K562 (cell line): ENCODE data around the gene GPX6. TPM values are rescaled to one million over a fixed set of nuclear protein-coding genes. Genes with fewer than 3 reads are reported as not detected.

Source experiments
- FOXJ3 ChIP-seq: sonication (generic); formaldehyde crosslinking; IDR thresholded peaks from 2 replicates; pipeline ENCODE4 v1.4.0; 2020; ENCODE audit warnings: mild to moderate bottlenecking, missing genetic modification reagents
- FOXK1 ChIP-seq: sonication (generic); formaldehyde crosslinking; IDR thresholded peaks from 2 replicates; pipeline ENCODE4 v1.8.0; 2022; ENCODE audit warnings: missing genetic modification reagents, mild to moderate bottlenecking, borderline replicate concordance
- HNRNPLL ChIP-seq: fragments of 200-400 bp; formaldehyde crosslinking; IDR thresholded peaks from 2 replicates; pipeline ENCODE4 v1.6.1; 2017; ENCODE audit warnings: low read length, low read depth, mild to moderate bottlenecking; ENCODE audit not compliant: poor library complexity, severe bottlenecking
- NFXL1 ChIP-seq: fragments of 450-650 bp; formaldehyde crosslinking; IDR thresholded peaks from 2 replicates; pipeline ENCODE4 v1.4.0; 2021; ENCODE audit warnings: mild to moderate bottlenecking
- POLR2H ChIP-seq: IDR thresholded peaks from 2 replicates; pipeline ENCODE4 v1.6.1; 2016; ENCODE audit warnings: missing genetic modification characterization, low read depth, mild to moderate bottlenecking, control low read depth, missing compliant biosample characterization, moderate library complexity
- RAD51 ChIP-seq: fragments of 450-650 bp; IDR thresholded peaks from 2 replicates; pipeline ENCODE4 v1.7.1; 2016; ENCODE audit warnings: low read depth, mild to moderate bottlenecking, borderline replicate concordance
- RBFOX2 ChIP-seq: fragments of 200-400 bp; formaldehyde crosslinking; IDR thresholded peaks from 2 replicates; pipeline ENCODE4 v1.6.1; 2017; ENCODE audit warnings: low read depth, mild to moderate bottlenecking, low read length, moderate library complexity
- SAFB ChIP-seq: fragments of 200-400 bp; formaldehyde crosslinking; IDR thresholded peaks from 2 replicates; pipeline ENCODE4 v1.6.1; 2017; ENCODE audit warnings: low read depth, low read length, borderline replicate concordance
- SRSF1 ChIP-seq: fragments of 200-400 bp; formaldehyde crosslinking; IDR thresholded peaks from 2 replicates; pipeline ENCODE4 v1.6.1; 2017; ENCODE audit warnings: mild to moderate bottlenecking, low read depth, low read length, moderate library complexity
- TAF7 ChIP-seq: fragments of 450-650 bp; IDR thresholded peaks from 2 replicates; pipeline ENCODE4 v1.6.1; 2016; ENCODE audit warnings: missing genetic modification characterization, missing compliant biosample characterization
- ZNF197 ChIP-seq: fragments of 200-800 bp; sonication (Bioruptor generic); IDR thresholded peaks from 2 replicates; pipeline ENCODE4 v1.6.1; 2016; ENCODE audit warnings: low read depth, missing genetic modification characterization, missing compliant biosample characterization
- ZNF217 ChIP-seq: sonication (generic); formaldehyde crosslinking; IDR thresholded peaks from 2 replicates; pipeline ENCODE4 v1.8.0; 2022; ENCODE audit warnings: mild to moderate bottlenecking, missing genetic modification reagents
- polyA plus RNA-seq, 8 experiments: library from polyadenylated mRNA; depleted of rRNA in 4 of 8; stranded (reverse) in 5 of 8; unstranded in 3 of 8; fragments of >200 nt; fragmentation: Nextera tagmentation in 2 of 8; fragmentation: Illumina TruSeq in 1 of 8; extraction: Ambion mirVana in 2 of 8; extraction: Trizol in 1 of 8; gene quantifications; 2 replicates each; pipeline versions ENCODE4 v1.2.1 to v1.2.3, GENCODE V29; 2011 to 2014; ENCODE audit warnings: inconsistent platforms in 1 of 8, missing spikeins in 1 of 8
- total RNA-seq, 7 experiments: library from RNA; depleted of rRNA in 6 of 7; stranded (reverse); fragments of >200 nt in 6 of 7; fragmentation: Illumina TruSeq in 2 of 7; extraction: Trizol in 2 of 7; gene quantifications; 2 replicates each; pipeline versions ENCODE4 v1.2.1 to v1.2.3, GENCODE V29; 2011 to 2021; ENCODE audit warnings: low replicate concordance in 1 of 7
- TF ChIP-seq, protein P1 (sequence below): fragments of 450-650 bp; IDR thresholded peaks from 2 replicates; pipeline ENCODE4 v1.6.1; 2018; ENCODE audit not compliant: partially characterized antibody
- TF ChIP-seq, protein P2 (sequence below): fragments of 250-450 bp; sonication (Bioruptor Pico); IDR thresholded peaks from 2 replicates; pipeline ENCODE4 v1.4.0; 2020; ENCODE audit warnings: mild to moderate bottlenecking

GPX6 gene
- total and polyA plus RNA-seq, 9 of the 15 experiments (the other 6 are each of a cell fraction or from before 2014, with no cell fraction given) = not detected

DNA sequence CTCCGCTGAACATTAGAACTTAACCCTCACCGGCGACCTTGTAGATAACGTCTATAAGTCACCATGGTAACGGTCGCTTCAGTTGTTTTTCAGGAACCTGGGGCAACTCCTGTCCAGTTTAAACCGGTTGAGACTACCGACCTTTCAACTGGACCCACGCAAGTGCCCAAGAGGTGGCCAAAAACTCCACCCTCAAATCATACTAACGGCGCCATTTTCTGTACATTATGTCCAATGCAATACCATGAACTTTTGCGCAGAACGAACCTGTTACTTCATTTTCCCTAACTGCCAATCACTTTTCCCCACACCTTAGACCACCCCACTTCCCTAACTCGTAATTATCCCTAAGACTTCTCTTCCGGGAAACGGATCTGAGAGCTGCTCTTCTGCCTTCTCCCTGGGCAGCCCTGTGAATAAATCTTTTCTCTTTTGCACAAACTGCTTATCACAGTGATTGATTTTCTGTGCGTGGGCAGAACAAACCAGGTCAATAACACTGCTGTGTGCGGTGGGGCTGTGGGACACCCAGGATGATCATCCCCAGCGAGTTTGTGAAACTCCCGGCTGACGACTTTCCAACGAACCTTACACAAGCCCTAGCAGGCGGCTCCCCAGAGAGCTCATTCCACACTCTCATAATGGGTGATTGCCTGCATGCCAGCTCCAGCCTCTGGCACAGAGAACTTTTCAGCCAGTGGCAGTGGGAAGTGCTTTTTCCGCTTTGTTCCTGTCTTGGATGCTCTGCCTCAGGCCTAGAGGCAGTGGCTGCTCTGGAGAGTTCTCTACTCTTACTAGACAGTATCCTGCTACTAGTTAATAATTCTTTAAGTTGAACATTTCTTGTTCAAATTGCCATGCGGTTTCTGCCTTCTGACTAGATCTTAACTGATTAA lies 38.6 kb upstream of the GPX6 start (continued):
- TF ChIP-seq, protein P1, sequence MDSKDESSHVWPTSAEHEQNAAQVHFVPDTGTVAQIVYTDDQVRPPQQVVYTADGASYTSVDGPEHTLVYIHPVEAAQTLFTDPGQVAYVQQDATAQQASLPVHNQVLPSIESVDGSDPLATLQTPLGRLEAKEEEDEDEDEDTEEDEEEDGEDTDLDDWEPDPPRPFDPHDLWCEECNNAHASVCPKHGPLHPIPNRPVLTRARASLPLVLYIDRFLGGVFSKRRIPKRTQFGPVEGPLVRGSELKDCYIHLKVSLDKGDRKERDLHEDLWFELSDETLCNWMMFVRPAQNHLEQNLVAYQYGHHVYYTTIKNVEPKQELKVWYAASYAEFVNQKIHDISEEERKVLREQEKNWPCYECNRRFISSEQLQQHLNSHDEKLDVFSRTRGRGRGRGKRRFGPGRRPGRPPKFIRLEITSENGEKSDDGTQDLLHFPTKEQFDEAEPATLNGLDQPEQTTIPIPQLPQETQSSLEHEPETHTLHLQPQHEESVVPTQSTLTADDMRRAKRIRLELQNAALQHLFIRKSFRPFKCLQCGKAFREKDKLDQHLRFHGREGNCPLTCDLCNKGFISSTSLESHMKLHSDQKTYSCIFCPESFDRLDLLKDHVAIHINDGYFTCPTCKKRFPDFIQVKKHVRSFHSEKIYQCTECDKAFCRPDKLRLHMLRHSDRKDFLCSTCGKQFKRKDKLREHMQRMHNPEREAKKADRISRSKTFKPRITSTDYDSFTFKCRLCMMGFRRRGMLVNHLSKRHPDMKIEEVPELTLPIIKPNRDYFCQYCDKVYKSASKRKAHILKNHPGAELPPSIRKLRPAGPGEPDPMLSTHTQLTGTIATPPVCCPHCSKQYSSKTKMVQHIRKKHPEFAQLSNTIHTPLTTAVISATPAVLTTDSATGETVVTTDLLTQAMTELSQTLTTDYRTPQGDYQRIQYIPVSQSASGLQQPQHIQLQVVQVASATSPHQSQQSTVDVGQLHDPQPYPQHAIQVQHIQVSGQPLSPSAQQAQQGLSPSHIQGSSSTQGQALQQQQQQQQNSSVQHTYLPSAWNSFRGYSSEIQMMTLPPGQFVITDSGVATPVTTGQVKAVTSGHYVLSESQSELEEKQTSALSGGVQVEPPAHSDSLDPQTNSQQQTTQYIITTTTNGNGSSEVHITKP = no peak
- TF ChIP-seq FOXJ3 (CRISPR knock-in tag) = peak; percentile 68; the same call in 1 of the 2 replicates
- TF ChIP-seq, protein P2, sequence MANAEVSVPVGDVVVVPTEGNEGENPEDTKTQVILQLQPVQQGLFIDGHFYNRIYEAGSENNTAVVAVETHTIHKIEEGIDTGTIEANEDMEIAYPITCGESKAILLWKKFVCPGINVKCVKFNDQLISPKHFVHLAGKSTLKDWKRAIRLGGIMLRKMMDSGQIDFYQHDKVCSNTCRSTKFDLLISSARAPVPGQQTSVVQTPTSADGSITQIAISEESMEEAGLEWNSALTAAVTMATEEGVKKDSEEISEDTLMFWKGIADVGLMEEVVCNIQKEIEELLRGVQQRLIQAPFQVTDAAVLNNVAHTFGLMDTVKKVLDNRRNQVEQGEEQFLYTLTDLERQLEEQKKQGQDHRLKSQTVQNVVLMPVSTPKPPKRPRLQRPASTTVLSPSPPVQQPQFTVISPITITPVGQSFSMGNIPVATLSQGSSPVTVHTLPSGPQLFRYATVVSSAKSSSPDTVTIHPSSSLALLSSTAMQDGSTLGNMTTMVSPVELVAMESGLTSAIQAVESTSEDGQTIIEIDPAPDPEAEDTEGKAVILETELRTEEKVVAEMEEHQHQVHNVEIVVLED (CRISPR knock-in tag) = peak; percentile 42; the same call in 1 of the 2 replicates
- TF ChIP-seq SRSF1 = no peak
- no peak for TF ChIP-seq RAD51
- peak; percentile 79 for TF ChIP-seq POLR2H
- no peak for TF ChIP-seq HNRNPLL
- TF ChIP-seq TAF7 (tag) = peak; percentile 88
- peak; percentile 53; the same call in 1 of the 2 replicates for TF ChIP-seq RBFOX2
- TF ChIP-seq NFXL1 (CRISPR knock-in tag) = 0 out of 2 replicates have a peak, but pooled peaks have one; percentile 60
- no peak for TF ChIP-seq ZNF217
- peak; percentile 82; the same call in 1 of the 2 replicates for TF ChIP-seq ZNF197 (CRISPR knock-in tag)
- 0 out of 2 replicates have a peak, but pooled peaks have one; percentile 19 for TF ChIP-seq FOXK1 (CRISPR knock-in tag)
- no peak for TF ChIP-seq SAFB
